ENCODE results near the gene RNF150. TPM values are rescaled to one million over a fixed set of nuclear protein-coding genes. Genes with fewer than 3 reads are reported as not detected.

Gene RNF150
- total RNA-seq, 1 experiment from 2014 or later, result 0.15 TPM

- Histone ChIP-seq H3F3A (ENCODE audit: insufficient read depth, low read depth) (no peaks in the 10 kb centered on the region), H3K4me3 (no peak overlapping the region), H3K9me3 (ENCODE audit: insufficient read depth, low read depth) (no peaks in the 10 kb centered on the region), H2AFZ (no peak overlapping the region), H3K36me3 (ENCODE audit: low read depth) (no peaks in the 10 kb centered on the region), H3K9me2 (ENCODE audit: insufficient read depth) (no peaks in the 10 kb centered on the region), H3K27me3 (ENCODE audit: insufficient read depth, low read depth) (no peaks in the 10 kb centered on the region), H3K27ac (no peak overlapping the region), H3K4me1 (replicated peaks; ENCODE audit: insufficient read depth) (no peaks in the 10 kb centered on the region), H3K4me2 (no peak overlapping the region), H3K79me2 (ENCODE audit: low read depth) (no peaks in the 10 kb centered on the region), H4K20me1 (ENCODE audit: insufficient read depth) (no peaks in the 10 kb centered on the region)
- BruUV-seq (replicated peaks), result no TSS peak
- CTCF ChIA-PET, result no interaction called here
- POLR2A ChIA-PET (ENCODE audit: unreplicated experiment), result interaction anchor here (0.6 kb wide), 1 partner anchor 135 kb away, joined by 10 read pairs; no protein-coding TSS in a partner anchor
- intact Hi-C loops (cut with micrococcal nuclease; ENCODE audit: unreplicated experiment), result no loop called here
- DNase-seq, result no peak
- TF ChIP-seq EZH2 (IDR thresholded peaks at IDR 0.05; ENCODE audit: low read depth) (no peak), CTCF (conservative IDR thresholded peaks at IDR 0.05) (no peak)
Observed at GRCh38 chr4:140888054-140888453, 245.2 kb downstream of the RNF150 start.

GRCh38 chr4:140887467-140887866 is 245.8 kb downstream of the RNF150 start:
- no peak for DNase-seq
- intact Hi-C loops (cut with micrococcal nuclease; ENCODE audit: unreplicated experiment), result no loop called here
- no peak overlapping the region for H3K27ac ChIP-seq
- H3K9me3 ChIP-seq (ENCODE audit: insufficient read depth, low read depth), result no peaks in the 10 kb centered on the region
- no peaks in the 10 kb centered on the region for H3K36me3 ChIP-seq (ENCODE audit: low read depth)
- CTCF ChIA-PET, result no interaction called here
- H3K4me3 ChIP-seq, result no peak overlapping the region
- no peak overlapping the region for H3K4me2 ChIP-seq
- H4K20me1 ChIP-seq (ENCODE audit: insufficient read depth), result no peaks in the 10 kb centered on the region
- H3K79me2 ChIP-seq (ENCODE audit: low read depth), result no peaks in the 10 kb centered on the region
- no peaks in the 10 kb centered on the region for H3K4me1 ChIP-seq (replicated peaks; ENCODE audit: insufficient read depth)
- TF ChIP-seq EZH2 (IDR thresholded peaks at IDR 0.05; ENCODE audit: low read depth) (no peak), CTCF (conservative IDR thresholded peaks at IDR 0.05) (no peak)
- H3K9me2 ChIP-seq (ENCODE audit: insufficient read depth), result no peaks in the 10 kb centered on the region
- H3K27me3 ChIP-seq (ENCODE audit: insufficient read depth, low read depth), result no peaks in the 10 kb centered on the region
- POLR2A ChIA-PET (ENCODE audit: unreplicated experiment), result interaction anchor here (0.6 kb wide), 2 partner anchors 135 to 1140 kb away, joined by 4 to 10 read pairs; no protein-coding TSS in a partner anchor
- no peak overlapping the region for H2AFZ ChIP-seq
- no TSS peak for BruUV-seq (replicated peaks)
- no peaks in the 10 kb centered on the region for H3F3A ChIP-seq (ENCODE audit: insufficient read depth, low read depth)

GRCh38 chr4:140884431-140885058 is 248.7 kb downstream of the RNF150 start:
- no TSS peak for BruUV-seq (replicated peaks)
- Histone ChIP-seq H3K27ac (no peak overlapping the region), H3F3A (ENCODE audit: insufficient read depth, low read depth) (no peaks in the 10 kb centered on the region), H3K4me1 (replicated peaks; ENCODE audit: insufficient read depth) (no peaks in the 10 kb centered on the region), H3K9me3 (ENCODE audit: insufficient read depth, low read depth) (0 out of 2 replicates have a peak, but pooled peaks cover 8% of the 10 kb centered on the region), H3K4me2 (no peak overlapping the region), H3K79me2 (ENCODE audit: low read depth) (no peaks in the 10 kb centered on the region), H3K36me3 (ENCODE audit: low read depth) (no peaks in the 10 kb centered on the region), H3K4me3 (no peak overlapping the region), H4K20me1 (ENCODE audit: insufficient read depth) (no peaks in the 10 kb centered on the region), H3K9me2 (ENCODE audit: insufficient read depth) (no peaks in the 10 kb centered on the region), H2AFZ (no peak overlapping the region), H3K27me3 (ENCODE audit: insufficient read depth, low read depth) (no peaks in the 10 kb centered on the region)
- ChIA-PET CTCF (interaction anchor here (0.6 to 1.5 kb wide), 5 partner anchors 27 to 1492 kb away, joined by 3 to 9 read pairs (median 4); no protein-coding TSS in a partner anchor), POLR2A (ENCODE audit: unreplicated experiment) (no interaction called here)
- intact Hi-C loops (cut with micrococcal nuclease; ENCODE audit: unreplicated experiment), result loop anchor here (1.0 to 5.0 kb wide), 5 partner anchors 23 to 1227 kb away; partner anchors contain the start of gene RNF150
- TF ChIP-seq EZH2 (IDR thresholded peaks at IDR 0.05; ENCODE audit: low read depth) (no peak), CTCF (conservative IDR thresholded peaks at IDR 0.05) (peak; percentile 75)
- DNase-seq, result peak; percentile 48 to 55

All from PC-9 (cell line).